Stomach (tissue), 9 donors: ENCODE data around the gene ZNF70. TPM values are rescaled to one million over a fixed set of nuclear protein-coding genes. Genes with fewer than 3 reads are reported as not detected.

Experiments
- DNase-seq, 2 donors: peaks; one replicate each; pipeline versions ENCODE4 v3.0.0 to v3.0.0-alpha.2; 2013 to 2019
- H3K27ac ChIP-seq, 5 donors: fragments of 200-600 bp in 4 of 5; sonication (generic) in 4 of 5; one replicate each; pipeline ENCODE4 v1.5.1; 2013 to 2019; ENCODE audit warnings: mild to moderate bottlenecking in 1 of 5, moderate library complexity in 1 of 5
- H3K27me3 ChIP-seq, 3 donors: fragments of 200-600 bp; sonication (generic); one replicate each; pipeline ENCODE4 v1.5.1; 2017 to 2019; ENCODE audit warnings: mixed run types in 1 of 3
- H3K36me3 ChIP-seq, 4 donors: fragments of 200-600 bp; sonication (generic); 1 replicate in 3 of 4; 2 replicates in 1 of 4; pipeline ENCODE4 v1.5.1; 2016 to 2019
- H3K4me1 ChIP-seq, 4 donors: fragments of 200-600 bp; sonication (generic); one replicate each; pipeline ENCODE4 v1.5.1; 2016 to 2019
- H3K4me3 ChIP-seq, 4 donors: fragments of 200-600 bp; sonication (generic) in 3 of 4; one replicate each; pipeline ENCODE4 v1.5.1; 2016 to 2019; ENCODE audit warnings: mild to moderate bottlenecking in 1 of 4
- H3K9me3 ChIP-seq, 4 donors: fragments of 200-600 bp; sonication (generic); one replicate each; pipeline ENCODE4 v1.5.1; 2016 to 2019
- EP300 ChIP-seq: sonication (generic); formaldehyde crosslinking; IDR thresholded peaks from one replicate; pipeline ENCODE4 v1.6.1; 2017; ENCODE audit warnings: antibody characterized with exemption
- POLR2A ChIP-seq, 4 donors: fragments of 450-650 bp; IDR thresholded peaks; one replicate each; pipeline ENCODE4 v1.6.1; 2016; ENCODE audit warnings: antibody characterized with exemption in 4 of 4, control low read depth in 2 of 4, mild to moderate bottlenecking in 1 of 4, moderate library complexity in 1 of 4
- POLR2AphosphoS5 ChIP-seq, 3 donors: sonication (generic); formaldehyde crosslinking; IDR thresholded peaks; one replicate each; pipeline ENCODE4 v1.6.1; 2016; ENCODE audit warnings: antibody characterized with exemption in 3 of 3
- WGBS, 5 donors: extraction: QIAGEN DNeasy Blood & Tissue Kit in 3 of 5; methylation state at CpG; one replicate each; pipeline versions ENCODE4 v1.1.5 to v1.1.7; 2013 to 2018; 5-methylcytosine and 5-hydroxymethylcytosine counted together
- intact Hi-C: fragments of 100-400 bp; cut with DNase I; formaldehyde crosslinking; loops from one replicate; pipeline ENCODE4 v1.15.1; 2023; ENCODE audit warnings: low total_unique reads
- polyA plus RNA-seq, 3 donors: library from polyadenylated mRNA; stranded (reverse); fragments of 200-250 nt; gene quantifications; one replicate each; pipeline ENCODE4 v1.2.3, GENCODE V29; 2013
- total RNA-seq, 5 donors: library from RNA; depleted of rRNA; stranded (reverse); fragments of >200 nt; gene quantifications; one replicate each; pipeline versions ENCODE4 v1.1.0 to v1.2.3, GENCODE V29; 2014 to 2016
- TF ChIP-seq, protein P1 (sequence below), 7 experiments: fragments of 450-650 bp in 4 of 7; fragments of 200-600 bp in 3 of 7; sonication (generic) in 3 of 7; IDR thresholded peaks; one replicate each; pipeline ENCODE4 v1.5.1; 2016 to 2019; ENCODE audit warnings: antibody characterized with exemption in 7 of 7, control low read depth in 2 of 7, mild to moderate bottlenecking in 1 of 7
- donor health status: healthy with polysubstance abuse.
- donor health status: Bipolar disorder and iron deficiency.
- donor health status: healthy.

Gene ZNF70
- total and polyA plus RNA-seq, 8 donors: 0.58 to 9.4 (median 2.1) TPM

DNA sequence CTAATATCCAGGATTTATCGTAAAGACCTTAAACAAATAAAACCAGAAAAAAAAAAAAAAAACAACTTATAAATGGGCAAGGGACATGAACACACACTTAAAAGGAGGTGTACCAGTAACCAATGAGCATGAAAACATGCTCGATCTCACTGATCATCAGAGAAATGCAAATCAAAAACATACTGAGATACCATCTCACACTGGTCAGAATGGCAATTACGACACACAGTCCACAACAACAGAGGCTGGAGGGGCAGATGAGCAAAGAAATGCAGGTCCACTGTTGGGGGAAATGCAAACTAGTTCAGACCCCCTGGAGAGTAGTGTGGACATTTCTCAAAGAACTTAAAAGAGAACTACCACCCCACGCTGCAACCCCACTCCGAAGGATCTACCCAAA is 46.9 kb downstream of the ZNF70 start:
- Histone ChIP-seq H3K27ac (no peak overlapping the region), H3K4me1 (no peaks in the 10 kb centered on the region), H3K27me3 (no peaks in the 10 kb centered on the region), H3K9me3 (no peaks in the 10 kb centered on the region), H3K4me3 (no peak overlapping the region), H3K36me3 (peaks cover 39 to 100% (median 98%) of the 10 kb centered on the region in 4 donors)
- no peak for DNase-seq
- no peak for TF ChIP-seq POLR2AphosphoS5 (IDR thresholded peaks at IDR 0.05)
- TF ChIP-seq EP300: no peak
- TF ChIP-seq, protein P1, sequence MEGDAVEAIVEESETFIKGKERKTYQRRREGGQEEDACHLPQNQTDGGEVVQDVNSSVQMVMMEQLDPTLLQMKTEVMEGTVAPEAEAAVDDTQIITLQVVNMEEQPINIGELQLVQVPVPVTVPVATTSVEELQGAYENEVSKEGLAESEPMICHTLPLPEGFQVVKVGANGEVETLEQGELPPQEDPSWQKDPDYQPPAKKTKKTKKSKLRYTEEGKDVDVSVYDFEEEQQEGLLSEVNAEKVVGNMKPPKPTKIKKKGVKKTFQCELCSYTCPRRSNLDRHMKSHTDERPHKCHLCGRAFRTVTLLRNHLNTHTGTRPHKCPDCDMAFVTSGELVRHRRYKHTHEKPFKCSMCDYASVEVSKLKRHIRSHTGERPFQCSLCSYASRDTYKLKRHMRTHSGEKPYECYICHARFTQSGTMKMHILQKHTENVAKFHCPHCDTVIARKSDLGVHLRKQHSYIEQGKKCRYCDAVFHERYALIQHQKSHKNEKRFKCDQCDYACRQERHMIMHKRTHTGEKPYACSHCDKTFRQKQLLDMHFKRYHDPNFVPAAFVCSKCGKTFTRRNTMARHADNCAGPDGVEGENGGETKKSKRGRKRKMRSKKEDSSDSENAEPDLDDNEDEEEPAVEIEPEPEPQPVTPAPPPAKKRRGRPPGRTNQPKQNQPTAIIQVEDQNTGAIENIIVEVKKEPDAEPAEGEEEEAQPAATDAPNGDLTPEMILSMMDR (IDR thresholded peaks at IDR 0.05): no peak
- TF ChIP-seq POLR2A (IDR thresholded peaks at IDR 0.05): no peak
- intact Hi-C loops: no loop called here
- 90 to 92% (median 92%) methylated on average over 5 of the region's 5 CpGs for WGBS, 5 donors

GRCh38 chr22:23700706-23701105 is 50.2 kb downstream of the ZNF70 start:
- H3K27ac ChIP-seq: no peak overlapping the region
- intact Hi-C loops: no loop called here
- peak in 1 of 2 donors; percentile 37 for DNase-seq
- peaks cover 19 to 97% (median 91%) of the 10 kb centered on the region in 4 donors for H3K36me3 ChIP-seq
- TF ChIP-seq, protein P1 (IDR thresholded peaks at IDR 0.05): no peak
- TF ChIP-seq EP300 (no peak), POLR2A (IDR thresholded peaks at IDR 0.05) (no peak), POLR2AphosphoS5 (IDR thresholded peaks at IDR 0.05) (no peak)
- H3K27me3 ChIP-seq: no peaks in the 10 kb centered on the region
- H3K4me3 ChIP-seq: no peak overlapping the region
- peaks cover 0 to 2% (median 0%) of the 10 kb centered on the region in 4 donors for H3K4me1 ChIP-seq
- no peaks in the 10 kb centered on the region for H3K9me3 ChIP-seq
- WGBS, 5 donors: 74 to 84% (median 78%) methylated on average over 7 of the region's 7 CpGs

DNA sequence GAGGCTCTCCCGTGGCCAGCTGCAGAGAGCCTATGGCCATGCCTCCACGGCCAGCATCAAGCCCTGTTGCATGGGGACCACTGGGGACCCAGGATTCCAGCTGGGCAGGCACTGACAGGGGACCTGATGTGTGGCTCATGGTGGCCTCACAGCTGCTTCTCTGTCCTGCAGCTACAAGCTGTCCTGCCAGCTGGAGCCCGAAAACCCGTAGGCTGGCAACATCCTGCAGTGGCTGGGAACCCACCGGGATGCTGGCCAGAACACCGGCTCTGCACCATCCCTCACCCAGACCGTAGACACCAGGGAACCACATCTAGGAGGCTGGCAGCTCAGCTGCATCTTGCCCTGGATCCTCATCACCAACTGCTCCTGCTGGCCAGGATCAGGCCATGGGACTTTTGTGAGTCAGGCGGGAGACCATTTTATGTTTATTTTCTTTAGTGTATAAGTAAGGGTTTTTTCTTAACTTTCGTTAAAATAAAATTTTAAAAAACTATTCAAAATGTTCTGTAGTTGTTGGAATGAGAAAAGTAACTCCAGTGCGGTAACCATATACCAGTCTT is 52.2 kb downstream of the ZNF70 start:
- intact Hi-C loops: no loop called here
- 90 to 96% (median 93%) methylated on average over 4 to 10 of the region's 10 CpGs for WGBS, 5 donors
- Histone ChIP-seq H3K4me1 (peaks cover 0 to 8% (median 0%) of the 10 kb centered on the region in 4 donors), H3K27ac (no peak overlapping the region), H3K4me3 (no peak overlapping the region), H3K9me3 (no peaks in the 10 kb centered on the region), H3K27me3 (no peaks in the 10 kb centered on the region), H3K36me3 (peaks cover 20 to 97% (median 91%) of the 10 kb centered on the region in 4 donors)
- TF ChIP-seq POLR2AphosphoS5 (IDR thresholded peaks at IDR 0.05) (no peak), POLR2A (IDR thresholded peaks at IDR 0.05) (no peak), EP300 (no peak)
- TF ChIP-seq, protein P1 (IDR thresholded peaks at IDR 0.05): no peak
- no peak for DNase-seq

DNA sequence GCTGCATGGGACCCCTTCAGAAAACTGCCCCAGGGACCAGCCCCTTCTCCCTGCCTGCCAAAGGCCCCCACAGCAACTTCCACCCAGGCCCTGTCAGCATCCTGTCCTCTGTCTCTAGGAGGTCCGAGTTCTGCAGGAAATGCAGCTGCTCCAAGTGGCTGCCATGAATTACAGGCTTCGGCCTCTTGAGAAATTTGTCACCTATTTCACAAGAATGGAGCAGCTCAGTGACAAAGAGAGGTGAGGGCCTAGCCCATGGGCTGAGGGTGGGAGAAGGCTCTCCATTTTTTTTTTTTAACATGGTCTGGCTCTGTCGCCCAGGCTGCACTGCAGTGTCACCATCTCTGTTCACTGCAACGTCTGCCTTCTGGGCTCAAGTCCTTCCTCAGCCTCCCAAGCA is 52.8 kb downstream of the ZNF70 start:
- Histone ChIP-seq H3K36me3 (peaks cover 24 to 97% (median 91%) of the 10 kb centered on the region in 4 donors), H3K9me3 (no peaks in the 10 kb centered on the region), H3K4me1 (peaks cover 0 to 8% (median 0%) of the 10 kb centered on the region in 4 donors), H3K27me3 (no peaks in the 10 kb centered on the region), H3K4me3 (no peak overlapping the region), H3K27ac (no peak overlapping the region)
- TF ChIP-seq POLR2AphosphoS5 (IDR thresholded peaks at IDR 0.05) (no peak), EP300 (no peak), POLR2A (IDR thresholded peaks at IDR 0.05) (no peak)
- TF ChIP-seq, protein P1 (IDR thresholded peaks at IDR 0.05): no peak
- DNase-seq: no peak
- WGBS, 5 donors: 80 to 88% (median 87%) methylated on average over 3 to 4 of the region's 4 CpGs
- intact Hi-C loops: no loop called here
